Adrenal gland (tissue), 12 donors: Measurements from ENCODE around the gene NCAPG2. TPM values are rescaled to one million over a fixed set of nuclear protein-coding genes. Genes with fewer than 3 reads are reported as not detected.

Experiments used
- DNase-seq, 7 donors: peaks; one replicate each; pipeline ENCODE4 v3.0.0-alpha.2; 2019 to 2020
- H3K27ac ChIP-seq, 5 donors: fragments of 200-600 bp; sonication (generic) in 4 of 5; 1 replicate in 3 of 5; 2 replicates in 2 of 5; pipeline versions ENCODE4 v1.5.1 to v1.8.0; 2016 to 2020; ENCODE audit warnings: mild to moderate bottlenecking in 1 of 5
- H3K27me3 ChIP-seq: fragments of 200-600 bp; 2 replicates; pipeline ENCODE4 v1.8.0; 2021
- H3K36me3 ChIP-seq, 2 donors: fragments of 200-600 bp; replicated peaks in 1 of 2; 1 replicate in 1 of 2; 2 replicates in 1 of 2; pipeline versions ENCODE4 v1.5.1 to v1.8.0; 2018 to 2022
- H3K4me1 ChIP-seq, 2 donors: fragments of 200-600 bp; replicated peaks in 1 of 2; 1 replicate in 1 of 2; 2 replicates in 1 of 2; pipeline versions ENCODE4 v1.5.1 to v1.8.0; 2018 to 2021
- H3K4me3 ChIP-seq, 4 donors: fragments of 200-600 bp; sonication (generic) in 3 of 4; one replicate each; pipeline ENCODE4 v1.5.1; 2016 to 2018
- H3K9me3 ChIP-seq, 3 donors: fragments of 200-600 bp; sonication (generic) in 1 of 3; replicated peaks in 1 of 3; 1 replicate in 2 of 3; 2 replicates in 1 of 3; pipeline versions ENCODE4 v1.5.1 to v1.8.0; 2016 to 2021
- POLR2A ChIP-seq, 2 donors: fragments of 450-650 bp; IDR thresholded peaks; one replicate each; pipeline ENCODE4 v1.6.1; 2017; ENCODE audit warnings: antibody characterized with exemption in 2 of 2, mild to moderate bottlenecking in 2 of 2, moderate library complexity in 1 of 2
- WGBS, 4 donors: extraction: QIAGEN DNeasy Blood & Tissue Kit in 2 of 4; methylation state at CpG; one replicate each; pipeline versions ENCODE4 v1.1.5 to v1.1.7; 2013 to 2017; 5-methylcytosine and 5-hydroxymethylcytosine counted together
- intact Hi-C, 2 donors: fragments of 100-400 bp; cut with DNase I; formaldehyde crosslinking; loops; one replicate each; pipeline versions ENCODE4 v1.14.1 to v1.15.0; 2022 to 2023
- polyA plus RNA-seq, 3 donors: library from polyadenylated mRNA; stranded (reverse); fragments of 200-250 nt in 2 of 3; fragments of 350-450 nt in 1 of 3; fragmentation: Illumina TruSeq in 1 of 3; extraction: RNeasy Lipid Tissue Mini Kit (QIAGEN cat#74804) in 1 of 3; gene quantifications; one replicate each; pipeline ENCODE4 v1.2.3, GENCODE V29; 2013 to 2014
- total RNA-seq, 9 donors: library from RNA; depleted of rRNA in 4 of 9; stranded (reverse); fragments of >200 nt in 4 of 9; fragments of 120-200 nt in 1 of 9; fragmentation: NEBNext Ultra II Directional in 1 of 9; extraction: Animal tissue kit (Norgen Biotek cat#: 25700) in 1 of 9; gene quantifications; one replicate each; pipeline versions ENCODE4 v1.1.0 to v1.2.4, GENCODE V29; 2013 to 2023
- TF ChIP-seq, protein P1 (sequence below), 6 experiments: fragments of 450-650 bp in 4 of 6; fragments of 200-600 bp in 2 of 6; sonication (generic) in 1 of 6; IDR thresholded peaks; 1 replicate in 5 of 6; 2 replicates in 1 of 6; pipeline versions ENCODE4 v1.5.1 to v1.8.0; 2016 to 2021; ENCODE audit warnings: antibody characterized with exemption in 6 of 6, mild to moderate bottlenecking in 2 of 6, moderate library complexity in 1 of 6
- donor health status: healthy with polysubstance abuse.
- donor health status: Bipolar disorder and iron deficiency.
- donor health status: DM: yes; HTN: yes; CAD: no.
- donor health status: DM: no; HTN: no; CAD: no.
- donor health status: DM: no; HTN: no; CAD: no.
- donor health status: DM: yes; HTN: yes; CAD: no.

NCAPG2 gene
- total and polyA plus RNA-seq, 12 donors: 1.6 to 11.6 (median 5.9) TPM

DNA sequence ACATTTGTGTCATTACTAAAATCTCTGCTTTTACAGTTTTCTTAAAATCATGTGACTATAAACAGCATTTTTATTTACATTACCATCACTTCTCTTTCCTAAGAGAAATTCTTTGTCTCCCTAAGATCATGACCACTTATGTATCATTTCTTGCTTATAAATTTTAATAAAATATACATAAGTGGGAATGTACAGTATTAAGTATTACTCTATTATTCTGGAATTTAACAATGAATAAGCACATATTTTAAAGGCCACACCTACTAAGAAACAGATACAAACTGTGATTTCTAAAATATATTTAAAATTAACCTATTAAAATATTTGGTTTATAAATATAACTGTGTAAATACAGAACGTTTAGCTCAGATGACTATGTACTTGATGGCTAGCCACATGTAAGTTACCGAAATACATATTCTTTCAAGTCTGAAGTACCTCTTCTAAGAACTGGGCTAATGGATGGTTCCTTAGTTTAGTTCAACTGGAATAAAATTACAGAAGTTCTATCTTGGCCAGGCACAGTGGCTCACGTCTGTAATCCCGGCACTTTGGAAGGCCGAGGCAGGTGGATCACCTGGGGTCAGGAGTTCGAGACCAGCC, 83.7 kb downstream of the NCAPG2 start:
- DNase-seq: no peak
- intact Hi-C loops: no loop called here

DNA sequence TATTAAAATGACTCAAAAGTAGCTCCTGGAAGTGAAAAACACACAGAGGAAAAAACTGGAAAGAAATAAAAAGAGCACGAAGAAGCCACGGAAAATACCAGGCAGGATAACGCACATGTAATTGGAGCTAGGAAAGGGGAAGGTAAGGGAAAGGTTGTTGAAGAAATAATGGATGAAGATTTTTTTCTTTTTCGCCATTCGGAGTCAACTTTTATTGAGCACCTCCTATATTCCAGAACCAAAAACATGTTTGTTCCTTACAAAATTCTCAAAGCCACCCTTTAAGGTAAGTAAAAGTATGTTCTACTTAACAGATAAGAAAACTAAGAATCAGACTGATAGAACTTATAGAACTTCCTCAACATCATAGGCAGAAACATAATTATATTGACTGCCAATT, 84.2 kb downstream of the NCAPG2 start:
- 94 to 98% (median 96%) methylated on average over 5 of the region's 5 CpGs for WGBS, 4 donors
- no peaks in the 10 kb centered on the region for H3K27me3 ChIP-seq
- no peak overlapping the region for H3K4me3 ChIP-seq
- H3K4me1 ChIP-seq: no peaks in the 10 kb centered on the region
- H3K27ac ChIP-seq: no peak overlapping the region
- no peaks in the 10 kb centered on the region for H3K36me3 ChIP-seq
- DNase-seq: no peak
- intact Hi-C loops: no loop called here
- H3K9me3 ChIP-seq: no peaks in the 10 kb centered on the region
- TF ChIP-seq POLR2A (IDR thresholded peaks at IDR 0.05): no peak
- TF ChIP-seq, protein P1, sequence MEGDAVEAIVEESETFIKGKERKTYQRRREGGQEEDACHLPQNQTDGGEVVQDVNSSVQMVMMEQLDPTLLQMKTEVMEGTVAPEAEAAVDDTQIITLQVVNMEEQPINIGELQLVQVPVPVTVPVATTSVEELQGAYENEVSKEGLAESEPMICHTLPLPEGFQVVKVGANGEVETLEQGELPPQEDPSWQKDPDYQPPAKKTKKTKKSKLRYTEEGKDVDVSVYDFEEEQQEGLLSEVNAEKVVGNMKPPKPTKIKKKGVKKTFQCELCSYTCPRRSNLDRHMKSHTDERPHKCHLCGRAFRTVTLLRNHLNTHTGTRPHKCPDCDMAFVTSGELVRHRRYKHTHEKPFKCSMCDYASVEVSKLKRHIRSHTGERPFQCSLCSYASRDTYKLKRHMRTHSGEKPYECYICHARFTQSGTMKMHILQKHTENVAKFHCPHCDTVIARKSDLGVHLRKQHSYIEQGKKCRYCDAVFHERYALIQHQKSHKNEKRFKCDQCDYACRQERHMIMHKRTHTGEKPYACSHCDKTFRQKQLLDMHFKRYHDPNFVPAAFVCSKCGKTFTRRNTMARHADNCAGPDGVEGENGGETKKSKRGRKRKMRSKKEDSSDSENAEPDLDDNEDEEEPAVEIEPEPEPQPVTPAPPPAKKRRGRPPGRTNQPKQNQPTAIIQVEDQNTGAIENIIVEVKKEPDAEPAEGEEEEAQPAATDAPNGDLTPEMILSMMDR (IDR thresholded peaks at IDR 0.05): no peak

More for the DNA sequence above, 83.7 kb downstream of the NCAPG2 start:
- TF ChIP-seq, protein P1 (IDR thresholded peaks at IDR 0.05): no peak
- no peak for TF ChIP-seq POLR2A (IDR thresholded peaks at IDR 0.05)
- WGBS, 4 donors: 89 to 94% (median 92%) methylated on average over 6 of the region's 6 CpGs
- Histone ChIP-seq H3K36me3 (no peaks in the 10 kb centered on the region), H3K27me3 (no peaks in the 10 kb centered on the region), H3K4me3 (no peak overlapping the region), H3K4me1 (no peaks in the 10 kb centered on the region), H3K27ac (no peak overlapping the region), H3K9me3 (no peaks in the 10 kb centered on the region)

DNA sequence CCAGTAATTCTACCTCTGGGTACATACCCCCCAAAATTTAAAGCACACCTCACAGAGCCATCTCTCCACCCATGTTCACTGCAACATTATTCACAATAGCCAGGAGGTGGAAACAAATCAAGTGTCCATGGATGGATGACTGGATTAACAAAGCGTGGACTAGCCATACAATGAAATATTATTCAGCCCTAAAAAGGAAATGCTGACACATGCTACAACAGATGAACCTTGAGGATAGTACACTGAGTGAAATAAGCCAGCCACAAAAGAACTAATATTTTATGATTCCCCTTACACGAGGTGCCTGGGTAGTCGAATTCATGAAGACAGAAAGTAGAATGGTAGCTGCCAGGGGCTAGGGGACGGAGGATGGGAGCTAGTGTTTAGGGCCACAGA, 85.9 kb downstream of the NCAPG2 start:
- no peak for TF ChIP-seq POLR2A (IDR thresholded peaks at IDR 0.05)
- TF ChIP-seq, protein P1 (IDR thresholded peaks at IDR 0.05): no peak
- DNase-seq: no peak
- Histone ChIP-seq H3K36me3 (no peaks in the 10 kb centered on the region), H3K4me3 (no peak overlapping the region), H3K27ac (no peak overlapping the region), H3K9me3 (no peaks in the 10 kb centered on the region), H3K4me1 (no peaks in the 10 kb centered on the region), H3K27me3 (no peaks in the 10 kb centered on the region)
- intact Hi-C loops: no loop called here
- 95 to 99% (median 97%) methylated on average over 4 of the region's 4 CpGs for WGBS, 4 donors

DNA sequence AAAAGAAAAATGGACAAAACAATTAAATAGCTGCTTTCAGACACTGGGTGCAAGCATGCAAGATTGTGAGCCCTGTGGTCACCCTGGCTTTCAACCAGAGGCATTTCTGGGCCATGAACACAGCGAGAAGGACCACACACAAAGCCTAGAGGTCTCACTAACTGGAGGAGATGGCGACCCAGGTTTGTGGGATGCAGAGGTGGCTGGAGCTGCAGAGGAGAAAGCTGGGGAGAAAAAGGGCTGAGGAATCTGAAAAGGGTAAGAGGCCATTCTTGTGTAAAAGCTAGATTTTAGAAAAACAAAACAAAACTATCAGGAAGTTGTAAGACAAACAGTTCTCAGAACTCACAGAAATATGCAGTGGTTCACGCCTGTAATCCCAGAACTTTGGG, 86.9 kb downstream of the NCAPG2 start:
- Histone ChIP-seq H3K27ac (no peak overlapping the region), H3K4me3 (no peak overlapping the region), H3K9me3 (no peaks in the 10 kb centered on the region), H3K4me1 (no peaks in the 10 kb centered on the region), H3K27me3 (no peaks in the 10 kb centered on the region), H3K36me3 (no peaks in the 10 kb centered on the region)
- WGBS, 4 donors: 80 to 93% (median 85%) methylated on average over 3 of the region's 3 CpGs
- DNase-seq: no peak
- intact Hi-C loops: no loop called here
- TF ChIP-seq, protein P1 (IDR thresholded peaks at IDR 0.05): no peak
- TF ChIP-seq POLR2A (IDR thresholded peaks at IDR 0.05): no peak
